GM23248 (cell line): ENCODE results near the gene CD33.

Experiments used
- EZH2 ChIP-seq: fragments of 200-600 bp; sonication (generic); IDR thresholded peaks from 2 replicates; pipeline ENCODE4 v1.6.1; 2018; ENCODE audit warnings: antibody characterized with exemption, mild to moderate bottlenecking; ENCODE audit not compliant: insufficient read depth, poor library complexity, severe bottlenecking
- EZH2phosphoT487 ChIP-seq: fragments of 200-600 bp; sonication (generic); IDR thresholded peaks from 2 replicates; pipeline ENCODE4 v1.6.1; 2018; ENCODE audit warnings: antibody characterized with exemption, moderate library complexity, mild to moderate bottlenecking, low read depth; ENCODE audit not compliant: insufficient read depth

GRCh38 chr19:51240866-51241265, 16.0 kb downstream of the CD33 start:
- no peak for TF ChIP-seq EZH2
- no peak for TF ChIP-seq EZH2phosphoT487
